GM12864 (cell line): ENCODE measurements around the gene NAP1L5.

Experiments
- DNase-seq: peaks from one replicate; pipeline ENCODE4 v3.0.0-alpha.2; 2011; ENCODE audit warnings: low read depth
- H3K4me3 ChIP-seq: 2 replicates; pipeline ENCODE4 v1.5.1; 2011; ENCODE audit warnings: mild to moderate bottlenecking, low read depth, low read length, control low read depth
- TF ChIP-seq, protein P1 (sequence below): IDR thresholded peaks from 2 replicates; pipeline ENCODE4 v1.5.1; 2011; ENCODE audit warnings: low read depth, mild to moderate bottlenecking, moderate library complexity, low read length, control low read depth, inconsistent platforms; ENCODE audit errors: missing control alignments

Gene NAP1L5

DNA sequence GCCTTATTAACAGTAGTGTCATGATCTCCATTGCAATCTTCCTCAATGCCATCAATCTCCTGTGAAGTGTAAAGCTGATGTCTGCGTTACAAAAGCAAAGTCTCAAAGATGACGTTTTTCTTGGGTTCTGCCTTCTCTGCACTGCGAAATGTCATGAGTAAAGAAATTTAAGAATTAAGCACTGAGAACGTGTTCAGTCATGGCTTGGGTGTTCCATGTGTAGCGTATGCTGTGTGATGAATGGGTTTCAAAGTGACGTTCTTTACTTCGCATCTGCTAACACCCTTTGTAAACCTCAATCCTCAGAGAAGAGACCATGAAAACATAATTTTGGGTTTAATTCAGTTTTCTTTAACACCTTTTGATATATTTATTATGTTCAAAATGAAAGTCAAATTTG lies 999 bp downstream of the NAP1L5 start:
- TF ChIP-seq, protein P1, sequence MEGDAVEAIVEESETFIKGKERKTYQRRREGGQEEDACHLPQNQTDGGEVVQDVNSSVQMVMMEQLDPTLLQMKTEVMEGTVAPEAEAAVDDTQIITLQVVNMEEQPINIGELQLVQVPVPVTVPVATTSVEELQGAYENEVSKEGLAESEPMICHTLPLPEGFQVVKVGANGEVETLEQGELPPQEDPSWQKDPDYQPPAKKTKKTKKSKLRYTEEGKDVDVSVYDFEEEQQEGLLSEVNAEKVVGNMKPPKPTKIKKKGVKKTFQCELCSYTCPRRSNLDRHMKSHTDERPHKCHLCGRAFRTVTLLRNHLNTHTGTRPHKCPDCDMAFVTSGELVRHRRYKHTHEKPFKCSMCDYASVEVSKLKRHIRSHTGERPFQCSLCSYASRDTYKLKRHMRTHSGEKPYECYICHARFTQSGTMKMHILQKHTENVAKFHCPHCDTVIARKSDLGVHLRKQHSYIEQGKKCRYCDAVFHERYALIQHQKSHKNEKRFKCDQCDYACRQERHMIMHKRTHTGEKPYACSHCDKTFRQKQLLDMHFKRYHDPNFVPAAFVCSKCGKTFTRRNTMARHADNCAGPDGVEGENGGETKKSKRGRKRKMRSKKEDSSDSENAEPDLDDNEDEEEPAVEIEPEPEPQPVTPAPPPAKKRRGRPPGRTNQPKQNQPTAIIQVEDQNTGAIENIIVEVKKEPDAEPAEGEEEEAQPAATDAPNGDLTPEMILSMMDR: no peak
- DNase-seq: no peak
- no peak overlapping the region for H3K4me3 ChIP-seq

DNA sequence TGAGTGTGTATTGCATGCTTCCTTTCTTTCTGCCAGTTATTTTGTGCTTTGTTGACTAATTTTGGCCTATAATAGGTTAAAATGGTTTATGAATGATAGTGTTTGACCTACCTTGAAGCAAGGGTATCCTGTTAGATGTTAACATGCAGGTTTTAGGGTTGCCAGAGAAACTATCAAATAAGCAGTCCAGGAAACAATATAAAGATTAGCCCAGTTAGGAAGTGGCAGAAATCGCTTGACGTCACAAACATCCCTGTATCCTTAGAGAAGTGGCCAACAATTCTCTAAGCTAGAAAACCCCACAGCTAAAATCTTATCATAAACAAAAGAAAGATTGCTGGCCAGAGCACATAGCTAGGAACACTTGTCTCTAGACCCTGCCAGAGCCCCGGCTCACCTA lies 3.8 kb downstream of the NAP1L5 start:
- DNase-seq: no peak
- TF ChIP-seq, protein P1: no peak

DNA sequence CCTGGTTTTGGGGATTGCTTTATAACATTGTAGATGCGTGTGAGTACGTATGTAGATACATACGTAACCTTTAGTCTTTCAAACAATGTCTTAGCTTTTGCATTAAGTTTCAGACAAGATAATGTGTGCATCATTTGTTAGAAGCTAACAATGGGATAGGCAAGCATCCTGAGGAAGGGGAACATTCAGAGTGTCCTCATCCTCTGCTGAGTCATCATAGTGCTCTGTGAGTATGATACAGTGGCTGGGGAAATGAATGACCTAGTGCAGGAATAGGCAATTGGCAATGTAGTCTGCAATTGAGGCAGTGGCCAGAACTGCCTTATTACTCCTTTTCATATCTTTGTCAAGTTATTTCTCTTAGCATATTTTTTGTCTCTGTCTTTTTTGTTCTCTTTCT lies 7.3 kb downstream of the NAP1L5 start:
- TF ChIP-seq, protein P1: no peak
- no peak overlapping the region for H3K4me3 ChIP-seq
- DNase-seq: no peak

More for the DNA sequence above, 3.8 kb downstream of the NAP1L5 start:
- H3K4me3 ChIP-seq: no peak overlapping the region

DNA sequence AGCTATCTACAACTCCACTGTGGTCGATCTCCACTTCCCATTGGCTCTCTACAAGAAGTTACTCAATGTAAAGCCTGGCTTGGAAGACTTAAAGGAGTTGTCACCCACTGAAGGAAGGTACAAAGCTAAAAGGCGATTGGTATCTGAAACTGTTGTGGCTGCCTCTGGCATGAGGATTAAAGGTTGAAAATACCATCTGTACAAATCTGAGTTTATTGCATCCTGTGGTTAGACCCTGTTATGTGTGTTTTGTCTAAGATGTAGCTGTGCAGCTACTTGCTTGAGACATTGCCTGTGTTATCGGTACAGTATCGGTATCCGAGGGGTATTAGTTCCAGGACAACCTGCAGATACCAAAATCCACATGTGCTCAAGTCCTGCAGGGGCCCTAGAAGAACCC lies 16.4 kb downstream of the NAP1L5 start:
- TF ChIP-seq, protein P1: no peak
- DNase-seq: no peak

DNA sequence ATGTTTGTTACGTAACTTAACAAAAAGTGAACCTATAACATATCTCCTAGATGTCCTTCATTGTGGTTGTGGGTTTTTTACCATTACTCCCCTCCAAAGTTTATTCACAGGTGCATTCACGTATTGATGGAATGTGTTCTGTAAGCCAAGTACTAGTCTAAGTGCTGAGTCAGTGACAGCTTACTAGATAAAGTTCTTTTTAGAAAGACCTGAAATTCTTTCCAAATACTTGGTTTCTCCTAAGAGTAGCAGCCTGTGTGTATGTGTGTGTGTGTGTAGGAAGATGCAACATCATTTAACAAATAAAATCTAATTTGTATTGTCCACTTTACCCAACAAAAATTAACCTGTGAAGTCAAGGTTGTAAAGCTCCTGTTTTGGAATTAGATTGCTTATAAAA lies 22.1 kb downstream of the NAP1L5 start:
- TF ChIP-seq, protein P1: no peak
- no peak overlapping the region for H3K4me3 ChIP-seq
- no peak for DNase-seq

More for the DNA sequence above, 16.4 kb downstream of the NAP1L5 start:
- no peak overlapping the region for H3K4me3 ChIP-seq

DNA sequence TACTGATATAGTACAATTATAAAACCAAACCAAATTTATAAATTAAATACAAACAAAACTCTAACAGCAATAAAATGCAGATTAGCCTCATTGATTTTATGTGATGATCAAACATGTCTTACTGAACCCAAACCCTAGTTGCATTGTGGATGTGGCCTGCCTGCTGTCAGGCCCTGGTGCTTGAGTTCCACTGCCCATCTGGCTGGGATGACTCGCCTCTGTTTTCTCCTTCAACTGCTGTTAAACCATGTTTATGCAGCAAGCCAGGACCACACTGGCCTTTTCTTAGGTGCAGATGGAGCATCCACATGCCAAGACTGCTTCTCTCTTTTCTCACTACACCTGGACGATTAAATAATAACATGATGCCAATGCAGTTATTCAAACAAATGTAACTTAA lies 22.6 kb downstream of the NAP1L5 start:
- TF ChIP-seq, protein P1: no peak
- H3K4me3 ChIP-seq: no peak overlapping the region
- DNase-seq: no peak

- TF ChIP-seq, protein P1: no peak
- DNase-seq: no peak
Observed at GRCh38 chr4:88674565-88674964, 23.1 kb downstream of the NAP1L5 start.

More at GRCh38 chr4:88674565-88674964, 23.1 kb downstream of the NAP1L5 start:
- no peak overlapping the region for H3K4me3 ChIP-seq
